GM12872 (cell line): ENCODE measurements around the gene SIGLEC9.

Source experiments
- TF ChIP-seq, protein P1 (sequence below): IDR thresholded peaks from 3 replicates; pipeline ENCODE4 v1.5.1; 2011; ENCODE audit warnings: low read depth, mild to moderate bottlenecking, low read length, moderate library complexity; ENCODE audit not compliant: insufficient read depth

Gene SIGLEC9

GRCh38 chr19:51083181-51083580 is 41.5 kb upstream of the SIGLEC9 start:
- TF ChIP-seq, protein P1, sequence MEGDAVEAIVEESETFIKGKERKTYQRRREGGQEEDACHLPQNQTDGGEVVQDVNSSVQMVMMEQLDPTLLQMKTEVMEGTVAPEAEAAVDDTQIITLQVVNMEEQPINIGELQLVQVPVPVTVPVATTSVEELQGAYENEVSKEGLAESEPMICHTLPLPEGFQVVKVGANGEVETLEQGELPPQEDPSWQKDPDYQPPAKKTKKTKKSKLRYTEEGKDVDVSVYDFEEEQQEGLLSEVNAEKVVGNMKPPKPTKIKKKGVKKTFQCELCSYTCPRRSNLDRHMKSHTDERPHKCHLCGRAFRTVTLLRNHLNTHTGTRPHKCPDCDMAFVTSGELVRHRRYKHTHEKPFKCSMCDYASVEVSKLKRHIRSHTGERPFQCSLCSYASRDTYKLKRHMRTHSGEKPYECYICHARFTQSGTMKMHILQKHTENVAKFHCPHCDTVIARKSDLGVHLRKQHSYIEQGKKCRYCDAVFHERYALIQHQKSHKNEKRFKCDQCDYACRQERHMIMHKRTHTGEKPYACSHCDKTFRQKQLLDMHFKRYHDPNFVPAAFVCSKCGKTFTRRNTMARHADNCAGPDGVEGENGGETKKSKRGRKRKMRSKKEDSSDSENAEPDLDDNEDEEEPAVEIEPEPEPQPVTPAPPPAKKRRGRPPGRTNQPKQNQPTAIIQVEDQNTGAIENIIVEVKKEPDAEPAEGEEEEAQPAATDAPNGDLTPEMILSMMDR, result no peak

DNA sequence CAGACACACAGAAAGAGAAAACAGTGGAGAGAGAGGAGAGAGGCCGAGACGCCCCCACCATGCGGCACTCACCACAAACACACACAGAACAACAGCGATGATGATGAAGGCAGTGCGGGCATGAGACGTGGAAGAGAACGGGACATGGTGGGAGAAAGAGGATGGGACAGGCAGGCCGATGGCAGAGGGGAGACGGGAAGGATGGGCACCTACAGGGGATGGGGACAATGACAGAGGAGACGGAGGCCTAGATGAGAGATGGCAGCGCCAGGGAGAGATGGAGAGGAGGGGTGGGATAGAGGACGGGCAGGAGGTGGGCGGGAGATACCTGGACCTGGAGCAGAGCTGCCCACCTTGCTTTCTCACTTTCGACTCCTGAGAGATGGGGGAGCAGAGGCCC is 40.9 kb upstream of the SIGLEC9 start:
- TF ChIP-seq, protein P1, result no peak

- TF ChIP-seq, protein P1, result no peak
These were observed 40.2 kb upstream of the SIGLEC9 start for GRCh38 chr19:51084505-51084904.

GRCh38 chr19:51086153-51086850 is 38.4 kb upstream of the SIGLEC9 start:
- TF ChIP-seq, protein P1, result no peak

GRCh38 chr19:51089786-51090185 is 34.9 kb upstream of the SIGLEC9 start:
- TF ChIP-seq, protein P1, result no peak

DNA sequence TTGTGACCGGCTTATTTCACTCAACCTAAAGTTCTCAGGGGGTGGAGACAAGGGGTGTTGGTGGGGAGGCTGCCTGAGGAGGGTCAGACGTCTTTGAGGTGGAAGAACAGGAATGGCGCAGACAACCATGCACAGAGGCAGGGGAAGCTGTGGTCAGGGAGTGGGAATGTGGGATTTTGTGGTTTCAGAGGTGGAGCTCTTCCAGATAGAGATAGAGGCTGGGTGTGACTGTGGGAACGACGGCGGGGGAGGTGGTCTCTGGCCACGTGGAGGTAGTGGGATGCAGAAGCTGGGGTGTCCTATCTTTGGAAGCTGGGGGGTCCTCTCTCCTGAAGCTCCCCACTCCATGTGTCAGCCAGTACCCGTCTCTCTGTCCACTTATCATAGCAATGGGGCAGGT is 34.2 kb upstream of the SIGLEC9 start:
- TF ChIP-seq, protein P1, result no peak

- TF ChIP-seq, protein P1, result no peak
These were observed 33.6 kb upstream of the SIGLEC9 start for GRCh38 chr19:51091126-51091525.
